Nephron (organoid): Measurements from ENCODE around the gene NOLC1.

Experiments
- H3K27ac Mint-ChIP-seq, 3 experiments: 2 replicates each; pipeline ENCODE4 v1.8.0; 2020; ENCODE audit warnings: mixed read lengths in 3 of 3, mild to moderate bottlenecking in 2 of 3, moderate library complexity in 1 of 3
- H3K27me3 Mint-ChIP-seq: 2 replicates; pipeline ENCODE4 v1.8.0; 2021; ENCODE audit warnings: low read depth, mild to moderate bottlenecking, moderate library complexity, mixed read lengths
- H3K36me3 Mint-ChIP-seq: 2 replicates; pipeline ENCODE4 v1.8.0; 2020; ENCODE audit warnings: low read depth, mixed read lengths
- H3K4me1 Mint-ChIP-seq: 2 replicates; pipeline ENCODE4 v1.8.0; 2020; ENCODE audit warnings: mixed read lengths
- H3K4me3 Mint-ChIP-seq, 3 experiments: 2 replicates each; pipeline ENCODE4 v1.8.0; 2020; ENCODE audit warnings: mild to moderate bottlenecking in 3 of 3, mixed read lengths in 3 of 3, moderate library complexity in 2 of 3
- H3K9me3 Mint-ChIP-seq: 2 replicates; pipeline ENCODE4 v1.8.0; 2020; ENCODE audit warnings: mixed read lengths
- CTCF ChIP-seq, 3 experiments: fragments of 200-600 bp; sonication (generic); IDR thresholded peaks; one replicate each; pipeline ENCODE4 v1.5.0; 2021; ENCODE audit warnings: antibody characterized with exemption in 3 of 3; ENCODE audit not compliant: unreplicated experiment in 3 of 3

Gene NOLC1

GRCh38 chr10:102116656-102117055, 35.5 kb upstream of the NOLC1 start:
- TF ChIP-seq CTCF (IDR thresholded peaks at IDR 0.05; ENCODE audit: unreplicated experiment in 3 of 3), result no peak
- H3K9me3 Mint-ChIP-seq, result no peaks in the 10 kb centered on the region
- H3K4me1 Mint-ChIP-seq, result peaks cover 72% of the 10 kb centered on the region
- peak overlapping the region; percentile 92 to 98 (median 97) for H3K4me3 Mint-ChIP-seq
- no peaks in the 10 kb centered on the region for H3K27me3 Mint-ChIP-seq
- H3K27ac Mint-ChIP-seq, result peak overlapping the region; percentile 95 to 99 (median 96)
- peaks cover 12% of the 10 kb centered on the region for H3K36me3 Mint-ChIP-seq

GRCh38 chr10:102117391-102118159, 34.6 kb upstream of the NOLC1 start:
- peak overlapping the region; percentile 95 to 99 (median 96) for H3K27ac Mint-ChIP-seq
- peak overlapping the region; percentile 92 to 98 (median 97) for H3K4me3 Mint-ChIP-seq
- H3K4me1 Mint-ChIP-seq, result peaks cover 77% of the 10 kb centered on the region
- no peaks in the 10 kb centered on the region for H3K27me3 Mint-ChIP-seq
- peak; percentile 19 to 28 (median 26) for TF ChIP-seq CTCF (IDR thresholded peaks at IDR 0.05; ENCODE audit: unreplicated experiment in 3 of 3)
- H3K36me3 Mint-ChIP-seq, result peaks cover 7% of the 10 kb centered on the region
- no peaks in the 10 kb centered on the region for H3K9me3 Mint-ChIP-seq

- Mint-ChIP-seq H3K36me3 (no peaks in the 10 kb centered on the region), H3K4me3 (peak overlapping the region; percentile 92 to 98 (median 97)), H3K27me3 (no peaks in the 10 kb centered on the region), H3K4me1 (peaks cover 67% of the 10 kb centered on the region), H3K9me3 (no peaks in the 10 kb centered on the region), H3K27ac (peak overlapping the region; percentile 95 to 99 (median 96))
- no peak for TF ChIP-seq CTCF (IDR thresholded peaks at IDR 0.05; ENCODE audit: unreplicated experiment in 3 of 3)
Observed at GRCh38 chr10:102118867-102119266, 33.3 kb upstream of the NOLC1 start.

GRCh38 chr10:102119417-102120141, 32.6 kb upstream of the NOLC1 start:
- no peak for TF ChIP-seq CTCF (IDR thresholded peaks at IDR 0.05; ENCODE audit: unreplicated experiment in 3 of 3)
- Mint-ChIP-seq H3K4me1 (peaks cover 67% of the 10 kb centered on the region), H3K9me3 (no peaks in the 10 kb centered on the region), H3K27ac (peak overlapping the region; percentile 95 to 99 (median 96)), H3K4me3 (peak overlapping the region; percentile 92 to 98 (median 97)), H3K36me3 (no peaks in the 10 kb centered on the region), H3K27me3 (no peaks in the 10 kb centered on the region)

GRCh38 chr10:102120142-102120990, 31.8 kb upstream of the NOLC1 start, which contains the start of gene LDB1:
Gene LDB1 (minus strand): TSS chr10:102120368. CDS start chr10:102120110, 258 bp downstream.
- no peak for TF ChIP-seq CTCF (IDR thresholded peaks at IDR 0.05; ENCODE audit: unreplicated experiment in 3 of 3)
- H3K4me1 Mint-ChIP-seq, result peaks cover 60% of the 10 kb centered on the region
- peak within 1 kb of the TSS; percentile 95 to 100 (median 99) for H3K27ac Mint-ChIP-seq
- H3K9me3 Mint-ChIP-seq, result no peaks in the 10 kb centered on the region
- H3K27me3 Mint-ChIP-seq, result no peaks in the 10 kb centered on the region
- peak within 1 kb of the TSS; percentile 92 to 98 (median 97) for H3K4me3 Mint-ChIP-seq
- no peaks in the 10 kb centered on the region for H3K36me3 Mint-ChIP-seq
